ENCODE data around the gene SLC17A9. TPM values are rescaled to one million over a fixed set of nuclear protein-coding genes. Genes with fewer than 3 reads are reported as not detected.
A peak's percentile ranks its signal among the peaks of the same experiment; 100 is the strongest.

Gene SLC17A9
- total RNA-seq, 2 experiments from 2014 or later, result 78.5 to 78.7 TPM

- Mint-ChIP-seq H3K27ac (no peak overlapping the region), H3K27me3 (peaks cover 41% of the 10 kb centered on the region), H3K9me3 (peaks cover 15% of the 10 kb centered on the region), H3K4me1 (ENCODE audit: low read depth) (peaks cover 32% of the 10 kb centered on the region), H3K4me3 (peak overlapping the region; percentile 66), H3K36me3 (ENCODE audit: low read depth) (peaks cover 2% of the 10 kb centered on the region)
- ChIA-PET POLR2A (interaction anchor here (0.6 to 1.7 kb wide), 3 partner anchors 31 to 58 kb away, joined by 3 to 11 read pairs (median 11); no protein-coding TSS in a partner anchor), CTCF (interaction anchor here (0.6 to 1.9 kb wide), 27 partner anchors 10 to 193 kb away, joined by 3 to 13 read pairs (median 4); partner anchors contain the start of genes GID8 and TCFL5)
- DNase-seq (peak; percentile 88), ATAC-seq (peak; percentile 74)
- peak; percentile 95 for TF ChIP-seq CTCF (IDR thresholded peaks at IDR 0.05)
- intact Hi-C loops (cut with micrococcal nuclease), result loop anchor here (2.0 kb wide), 2 partner anchors 37 to 109 kb away; no protein-coding TSS in a partner anchor
These were observed 56.8 kb downstream of the SLC17A9 start for GRCh38 chr20:63009045-63009961.

GRCh38 chr20:63009988-63010769 lies 57.7 kb downstream of the SLC17A9 start:
- Mint-ChIP-seq H3K27ac (peak overlapping the region; percentile 61), H3K27me3 (peaks cover 43% of the 10 kb centered on the region), H3K9me3 (peaks cover 19% of the 10 kb centered on the region), H3K4me1 (ENCODE audit: low read depth) (peaks cover 28% of the 10 kb centered on the region), H3K36me3 (ENCODE audit: low read depth) (peaks cover 2% of the 10 kb centered on the region), H3K4me3 (peak overlapping the region; percentile 66)
- DNase-seq, result peak; percentile 95
- CTCF ChIA-PET, result interaction anchor here (0.8 to 1.9 kb wide), 11 partner anchors 9 to 187 kb away, joined by 3 to 13 read pairs (median 5); no protein-coding TSS in a partner anchor
- peak; percentile 67 for ATAC-seq
- intact Hi-C loops (cut with micrococcal nuclease), result loop anchor here (2.0 kb wide), 2 partner anchors 37 to 109 kb away; no protein-coding TSS in a partner anchor
- POLR2A ChIA-PET, result interaction anchor here (1.3 to 1.7 kb wide), 2 partner anchors 32 to 38 kb away, joined by 11 read pairs; no protein-coding TSS in a partner anchor
- no peak for TF ChIP-seq CTCF (IDR thresholded peaks at IDR 0.05)

GRCh38 chr20:63011798-63012197 lies 59.3 kb downstream of the SLC17A9 start:
- intact Hi-C loops (cut with micrococcal nuclease), result no loop called here
- Mint-ChIP-seq H3K4me3 (no peak overlapping the region), H3K27ac (no peak overlapping the region), H3K9me3 (peaks cover 19% of the 10 kb centered on the region), H3K36me3 (ENCODE audit: low read depth) (peaks cover 2% of the 10 kb centered on the region), H3K27me3 (peaks cover 38% of the 10 kb centered on the region), H3K4me1 (ENCODE audit: low read depth) (peaks cover 26% of the 10 kb centered on the region)
- DNase-seq (no peak), ATAC-seq (no peak)
- CTCF ChIA-PET, result interaction anchor here (1.1 kb wide), 1 partner anchor 109 kb away, joined by 5 read pairs; no protein-coding TSS in a partner anchor
- no peak for TF ChIP-seq CTCF (IDR thresholded peaks at IDR 0.05)
- POLR2A ChIA-PET, result interaction anchor here (1.1 kb wide), 1 partner anchor 83 kb away, joined by 3 read pairs; no protein-coding TSS in a partner anchor

- DNase-seq (no peak), ATAC-seq (no peak)
- intact Hi-C loops (cut with micrococcal nuclease), result no loop called here
- Mint-ChIP-seq H3K4me3 (no peak overlapping the region), H3K9me3 (peaks cover 19% of the 10 kb centered on the region), H3K36me3 (ENCODE audit: low read depth) (peaks cover 2% of the 10 kb centered on the region), H3K27me3 (peaks cover 30% of the 10 kb centered on the region), H3K4me1 (ENCODE audit: low read depth) (peaks cover 25% of the 10 kb centered on the region), H3K27ac (no peak overlapping the region)
- CTCF ChIA-PET, result no interaction called here
- POLR2A ChIA-PET, result no interaction called here
- no peak for TF ChIP-seq CTCF (IDR thresholded peaks at IDR 0.05)
These were observed 60.7 kb downstream of the SLC17A9 start for GRCh38 chr20:63013207-63013606.
